ENCODE data around the gene MEI1. TPM values are rescaled to one million over a fixed set of nuclear protein-coding genes. Genes with fewer than 3 reads are reported as not detected.

The MEI1 gene
- total and polyA plus RNA-seq, 2 donors (not counting 1 experiment from before 2014, with no cell fraction given) = 50.1 to 64.8 TPM

DNA sequence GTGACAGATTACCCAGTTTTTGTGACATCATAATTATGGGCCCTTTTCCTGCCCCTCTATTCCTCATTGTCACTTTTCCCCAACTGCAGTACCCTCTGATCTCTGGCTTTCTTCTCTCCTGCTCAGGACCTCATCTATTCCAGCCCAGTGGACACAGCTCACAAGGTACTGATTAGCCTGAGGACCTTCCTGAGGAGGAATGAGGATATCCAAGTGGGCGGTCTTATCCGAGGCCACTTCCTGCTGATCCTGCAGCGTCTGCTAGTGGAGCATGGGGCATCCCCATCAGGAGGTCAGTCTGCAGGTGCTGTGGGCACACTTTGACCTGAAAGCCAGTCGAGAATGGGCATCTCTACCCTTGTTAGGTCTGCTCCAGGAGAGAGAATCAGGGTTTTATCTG lies 76.7 kb downstream of the MEI1 start:
- DNase-seq = no peak
- no peak overlapping the region for H3K4me2 ChIP-seq (replicated peaks; ENCODE audit: low read depth, low read length, poor library complexity, severe bottlenecking)
- H3K79me2 ChIP-seq (ENCODE audit: control insufficient read depth, insufficient read depth, low read length) = peaks cover 16% of the 10 kb centered on the region
- no peak overlapping the region for H3K4me3 ChIP-seq (ENCODE audit: control extremely low read depth in 1 of 5, extremely low read depth in 1 of 5, insufficient read depth in 1 of 5, low read depth in 2 of 5, low read length in 4 of 5)
- no peak overlapping the region for H3K9ac ChIP-seq (ENCODE audit: low read length)
- no peaks in the 10 kb centered on the region for H3K36me3 ChIP-seq (replicated peaks in 1 of 2; ENCODE audit: control extremely low read depth in 1 of 2, control insufficient read depth in 1 of 2, extremely low read depth in 1 of 2, insufficient read depth in 2 of 2, low read length in 1 of 2)
- TF ChIP-seq CTCF (IDR thresholded peaks at IDR 0.05) (no peak), EZH2 (IDR thresholded peaks at IDR 0.05; ENCODE audit: borderline replicate concordance, insufficient read depth, low read depth, low read length, poor library complexity, severe bottlenecking) (no peak)
- peaks cover 10% of the 10 kb centered on the region in 2 donors for H3K4me1 ChIP-seq (ENCODE audit: control insufficient read depth in 2 of 2, insufficient read depth in 2 of 2, low read length in 2 of 2)
- H3K9me3 Mint-ChIP-seq (ENCODE audit: insufficient read depth) = no peaks in the 10 kb centered on the region
- H2AFZ ChIP-seq (ENCODE audit: insufficient read depth, low read depth, low read length, poor library complexity, severe bottlenecking) = no peak overlapping the region
- ChIA-PET CTCF (interaction anchor here (1.5 kb wide), 1 partner anchor 79 kb away, joined by 6 read pairs; no protein-coding TSS in a partner anchor), POLR2A (interaction anchor here (0.6 kb wide), 1 partner anchor 54 kb away, joined by 3 read pairs; no protein-coding TSS in a partner anchor)
- peak overlapping the region; percentile 53 for H3K27ac Mint-ChIP-seq
- WGBS (ENCODE audit: insufficient coverage) = 96% methylated on average over 4 of the region's 4 CpGs
- intact Hi-C loops (cut with micrococcal nuclease) = no loop called here
- no peaks in the 10 kb centered on the region for H3K9me3 ChIP-seq (ENCODE audit: control extremely low read depth in 1 of 3, control insufficient read depth in 2 of 3, insufficient read depth in 1 of 3, low read length in 2 of 3)
- H4K20me1 ChIP-seq (ENCODE audit: control insufficient read depth, insufficient read depth, low read length, poor library complexity, severe bottlenecking) = no peaks in the 10 kb centered on the region
- H3K27ac ChIP-seq (ENCODE audit: low read length in 2 of 2) = no peak overlapping the region
- H3K4me3 Mint-ChIP-seq = no peak overlapping the region
- no peaks in the 10 kb centered on the region for H3K27me3 ChIP-seq (replicated peaks in 1 of 4; ENCODE audit: control extremely low read depth in 1 of 4, control insufficient read depth in 3 of 4, insufficient read depth in 4 of 4, low read length in 3 of 4)
- ATAC-seq (ENCODE audit: low read depth) = no peak
- peaks cover 12% of the 10 kb centered on the region for H3K4me1 Mint-ChIP-seq
- H3K27me3 Mint-ChIP-seq = peaks cover 4% of the 10 kb centered on the region

GRCh38 chr22:41776381-41776780 lies 77.1 kb downstream of the MEI1 start:
- no peak overlapping the region for H3K4me3 Mint-ChIP-seq
- Histone ChIP-seq H3K27me3 (replicated peaks in 1 of 4; ENCODE audit: control extremely low read depth in 1 of 4, control insufficient read depth in 3 of 4, insufficient read depth in 4 of 4, low read length in 3 of 4) (no peaks in the 10 kb centered on the region), H3K9ac (ENCODE audit: low read length) (no peak overlapping the region), H3K9me3 (ENCODE audit: control extremely low read depth in 1 of 3, control insufficient read depth in 2 of 3, insufficient read depth in 1 of 3, low read length in 2 of 3) (no peaks in the 10 kb centered on the region), H3K4me2 (replicated peaks; ENCODE audit: low read depth, low read length, poor library complexity, severe bottlenecking) (no peak overlapping the region), H2AFZ (ENCODE audit: insufficient read depth, low read depth, low read length, poor library complexity, severe bottlenecking) (no peak overlapping the region), H4K20me1 (ENCODE audit: control insufficient read depth, insufficient read depth, low read length, poor library complexity, severe bottlenecking) (no peaks in the 10 kb centered on the region), H3K4me1 (ENCODE audit: control insufficient read depth in 2 of 2, insufficient read depth in 2 of 2, low read length in 2 of 2) (peaks cover 10 to 12% of the 10 kb centered on the region in 2 donors), H3K79me2 (ENCODE audit: control insufficient read depth, insufficient read depth, low read length) (peaks cover 18% of the 10 kb centered on the region), H3K4me3 (ENCODE audit: control extremely low read depth in 1 of 5, extremely low read depth in 1 of 5, insufficient read depth in 1 of 5, low read depth in 2 of 5, low read length in 4 of 5) (no peak overlapping the region), H3K36me3 (replicated peaks in 1 of 2; ENCODE audit: control extremely low read depth in 1 of 2, control insufficient read depth in 1 of 2, extremely low read depth in 1 of 2, insufficient read depth in 2 of 2, low read length in 1 of 2) (no peaks in the 10 kb centered on the region), H3K27ac (ENCODE audit: low read length in 2 of 2) (no peak overlapping the region)
- TF ChIP-seq EZH2 (IDR thresholded peaks at IDR 0.05; ENCODE audit: borderline replicate concordance, insufficient read depth, low read depth, low read length, poor library complexity, severe bottlenecking) (no peak), CTCF (IDR thresholded peaks at IDR 0.05) (no peak)
- H3K27me3 Mint-ChIP-seq = peaks cover 4% of the 10 kb centered on the region
- ChIA-PET CTCF (interaction anchor here (0.6 to 1.5 kb wide), 2 partner anchors 79 to 189 kb away, joined by 3 to 6 read pairs; no protein-coding TSS in a partner anchor), POLR2A (interaction anchor here (0.6 to 1.0 kb wide), 2 partner anchors 21 to 54 kb away, joined by 3 to 5 read pairs; no protein-coding TSS in a partner anchor)
- H3K4me1 Mint-ChIP-seq = peaks cover 16% of the 10 kb centered on the region
- WGBS (ENCODE audit: insufficient coverage) = 92% methylated on average over 2 of the region's 3 CpGs
- intact Hi-C loops (cut with micrococcal nuclease) = no loop called here
- DNase-seq (no peak), ATAC-seq (ENCODE audit: low read depth) (no peak)
- H3K9me3 Mint-ChIP-seq (ENCODE audit: insufficient read depth) = no peaks in the 10 kb centered on the region
- peak overlapping the region; percentile 43 for H3K27ac Mint-ChIP-seq

Data from B cell (primary cell).